Mucosa of gallbladder (tissue), 1 donor: ENCODE results near the gene RBM15. TPM values are rescaled to one million over a fixed set of nuclear protein-coding genes. Genes with fewer than 3 reads are reported as not detected.

Source experiments
- DNase-seq: peaks from one replicate; pipeline ENCODE4 v3.0.0-alpha.2; 2020; ENCODE audit warnings: low spot score
- total RNA-seq: library from RNA; stranded (reverse); gene quantifications from one replicate; pipeline ENCODE4 v1.2.1, GENCODE V29; 2021
- donor health status: DM: no; HTN: no; CAD: no.

Gene RBM15, protein sequence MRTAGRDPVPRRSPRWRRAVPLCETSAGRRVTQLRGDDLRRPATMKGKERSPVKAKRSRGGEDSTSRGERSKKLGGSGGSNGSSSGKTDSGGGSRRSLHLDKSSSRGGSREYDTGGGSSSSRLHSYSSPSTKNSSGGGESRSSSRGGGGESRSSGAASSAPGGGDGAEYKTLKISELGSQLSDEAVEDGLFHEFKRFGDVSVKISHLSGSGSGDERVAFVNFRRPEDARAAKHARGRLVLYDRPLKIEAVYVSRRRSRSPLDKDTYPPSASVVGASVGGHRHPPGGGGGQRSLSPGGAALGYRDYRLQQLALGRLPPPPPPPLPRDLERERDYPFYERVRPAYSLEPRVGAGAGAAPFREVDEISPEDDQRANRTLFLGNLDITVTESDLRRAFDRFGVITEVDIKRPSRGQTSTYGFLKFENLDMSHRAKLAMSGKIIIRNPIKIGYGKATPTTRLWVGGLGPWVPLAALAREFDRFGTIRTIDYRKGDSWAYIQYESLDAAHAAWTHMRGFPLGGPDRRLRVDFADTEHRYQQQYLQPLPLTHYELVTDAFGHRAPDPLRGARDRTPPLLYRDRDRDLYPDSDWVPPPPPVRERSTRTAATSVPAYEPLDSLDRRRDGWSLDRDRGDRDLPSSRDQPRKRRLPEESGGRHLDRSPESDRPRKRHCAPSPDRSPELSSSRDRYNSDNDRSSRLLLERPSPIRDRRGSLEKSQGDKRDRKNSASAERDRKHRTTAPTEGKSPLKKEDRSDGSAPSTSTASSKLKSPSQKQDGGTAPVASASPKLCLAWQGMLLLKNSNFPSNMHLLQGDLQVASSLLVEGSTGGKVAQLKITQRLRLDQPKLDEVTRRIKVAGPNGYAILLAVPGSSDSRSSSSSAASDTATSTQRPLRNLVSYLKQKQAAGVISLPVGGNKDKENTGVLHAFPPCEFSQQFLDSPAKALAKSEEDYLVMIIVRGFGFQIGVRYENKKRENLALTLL
- total RNA-seq: 23.8 TPM

DNA sequence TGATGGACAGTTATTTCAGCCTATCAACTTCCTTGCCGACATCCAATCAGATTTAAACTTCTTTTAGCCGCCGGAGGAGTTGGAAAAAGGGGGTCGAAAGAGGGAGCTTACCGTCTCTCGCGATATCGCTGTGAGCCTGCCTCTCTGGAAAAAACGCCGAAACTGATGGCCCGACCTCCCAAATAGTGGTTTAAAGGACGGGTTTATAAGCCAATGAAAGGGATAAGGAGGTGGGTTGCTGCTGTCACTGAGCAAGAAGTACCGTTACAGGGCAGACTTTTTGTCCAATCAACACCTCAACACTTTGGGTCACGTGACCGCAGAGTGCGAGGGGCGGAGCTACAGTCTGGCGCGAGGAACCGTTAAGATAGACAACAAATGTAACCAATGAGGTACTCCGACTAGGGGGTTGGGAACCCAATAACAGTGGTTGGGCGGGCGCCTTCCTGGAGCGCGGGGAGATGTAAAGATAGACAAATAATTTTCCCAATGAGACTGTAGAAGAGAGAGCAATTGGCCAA, at the start of gene RBM15:
RBM15 (plus strand) TSS at position 492 of the 521 bp plus-strand sequence; CDS start at position 521, 29 bp downstream.
- peak; percentile 100 for DNase-seq

- DNase-seq: peak; percentile 37
Observed at GRCh38 chr1:110291241-110292030, 47.7 kb upstream of the RBM15 start.

- DNase-seq: no peak
Observed at GRCh38 chr1:110292031-110292741, 47.0 kb upstream of the RBM15 start.

DNA sequence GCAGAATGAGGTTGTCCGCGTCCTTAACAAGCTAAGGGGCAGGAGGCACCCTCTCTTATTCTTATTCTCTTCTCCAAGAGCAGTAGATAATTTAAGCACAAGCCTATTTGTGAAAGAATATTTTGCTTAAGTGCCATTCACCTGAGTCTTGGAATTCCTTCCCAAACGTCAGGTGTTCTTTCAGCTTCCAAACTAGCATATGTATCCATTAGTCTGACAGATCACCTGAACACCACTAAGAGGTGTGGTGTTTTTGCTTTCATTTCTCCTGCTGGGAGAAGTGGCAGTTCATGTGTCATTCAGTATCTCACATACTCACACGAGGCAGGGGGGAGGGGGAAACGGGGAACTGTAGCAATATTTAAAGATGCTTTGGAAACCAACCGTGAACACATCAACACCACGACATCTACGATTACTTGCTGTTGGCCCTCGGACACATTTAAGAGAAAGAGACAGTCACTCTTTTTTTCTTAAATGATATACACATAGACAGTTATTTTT, 45.5 kb upstream of the RBM15 start:
- no peak for DNase-seq

- DNase-seq: no peak
Observed at GRCh38 chr1:110294308-110294707, 44.9 kb upstream of the RBM15 start.

DNA sequence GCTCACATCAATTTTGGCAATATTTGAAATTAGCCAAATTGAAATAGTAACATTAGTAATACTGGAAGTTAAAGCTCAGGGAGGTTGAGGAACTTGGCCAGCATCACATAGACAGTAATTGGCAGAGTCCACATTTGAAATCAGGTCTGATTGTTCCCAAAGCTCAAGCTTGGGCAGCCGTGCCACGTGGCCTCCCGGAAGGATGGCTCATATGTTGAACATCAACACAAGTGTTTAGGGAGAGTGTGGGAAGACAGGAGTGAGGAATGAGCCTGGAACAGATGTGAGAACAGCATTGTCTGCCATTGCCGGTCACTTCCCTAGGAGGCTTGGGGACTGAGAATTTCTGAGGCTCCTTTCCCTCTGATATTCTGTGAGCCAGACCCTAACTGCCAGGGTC, 40.2 kb upstream of the RBM15 start:
- no peak for DNase-seq

DNA sequence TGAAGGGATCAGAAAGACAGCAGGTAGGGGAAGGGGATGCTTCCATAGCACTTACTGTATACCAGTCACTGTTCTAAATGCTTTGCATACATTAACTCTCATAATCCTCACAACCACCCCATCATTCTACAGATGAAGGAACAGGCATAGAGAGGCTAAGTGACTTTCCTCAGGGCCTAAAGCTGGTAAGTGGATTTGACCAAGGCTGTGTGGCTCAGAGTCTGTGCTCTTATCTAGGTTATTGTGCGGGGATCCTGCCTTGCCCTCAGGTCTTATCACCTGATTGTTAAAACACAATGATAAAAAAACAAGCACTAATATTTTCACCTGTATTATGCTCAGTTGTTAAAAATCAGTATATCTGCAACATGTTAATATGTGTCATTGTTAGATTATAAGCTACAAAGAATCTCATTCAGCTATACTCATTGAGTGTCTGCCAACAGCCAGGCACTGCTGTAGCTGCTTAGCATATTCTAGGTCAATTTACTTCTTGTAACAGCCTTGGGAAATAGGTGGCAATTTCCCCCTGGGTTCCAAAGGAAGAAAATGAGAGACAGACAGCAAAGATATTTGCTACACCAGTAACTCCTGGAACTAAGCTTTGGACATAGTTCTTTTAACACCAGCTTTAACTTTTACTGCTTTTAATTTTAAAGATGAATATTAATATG, 38.6 kb upstream of the RBM15 start:
- DNase-seq: no peak

- no peak for DNase-seq
Observed at GRCh38 chr1:110302836-110303235, 36.3 kb upstream of the RBM15 start.

- DNase-seq: no peak
Observed at GRCh38 chr1:110305900-110306420, 33.2 kb upstream of the RBM15 start.

GRCh38 chr1:110307239-110307974, 31.8 kb upstream of the RBM15 start:
- DNase-seq: no peak

GRCh38 chr1:110308247-110308646, 30.9 kb upstream of the RBM15 start:
- no peak for DNase-seq

GRCh38 chr1:110309139-110309538, 30.0 kb upstream of the RBM15 start:
- no peak for DNase-seq

DNA sequence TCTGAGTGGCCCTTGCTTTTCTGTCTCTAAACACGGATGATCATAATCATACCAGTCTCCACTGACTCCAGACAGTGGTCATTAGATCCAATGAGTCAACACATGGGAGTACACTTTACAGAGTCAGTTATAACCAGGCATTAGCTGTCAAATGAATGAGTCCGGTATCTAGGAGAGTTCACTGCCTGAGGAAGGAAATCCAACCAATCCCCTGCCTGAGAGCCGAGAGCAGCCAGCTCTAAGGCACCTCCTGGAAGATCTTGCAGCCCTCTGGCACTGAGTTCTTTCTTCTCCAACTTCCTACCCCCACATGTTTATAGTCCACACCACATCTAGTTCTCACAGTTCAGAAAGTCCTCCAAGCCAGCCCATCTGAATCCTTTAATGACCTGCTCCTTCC, 29.4 kb upstream of the RBM15 start:
- no peak for DNase-seq

- DNase-seq: no peak
Observed at GRCh38 chr1:110310300-110310699, 28.9 kb upstream of the RBM15 start.

DNA sequence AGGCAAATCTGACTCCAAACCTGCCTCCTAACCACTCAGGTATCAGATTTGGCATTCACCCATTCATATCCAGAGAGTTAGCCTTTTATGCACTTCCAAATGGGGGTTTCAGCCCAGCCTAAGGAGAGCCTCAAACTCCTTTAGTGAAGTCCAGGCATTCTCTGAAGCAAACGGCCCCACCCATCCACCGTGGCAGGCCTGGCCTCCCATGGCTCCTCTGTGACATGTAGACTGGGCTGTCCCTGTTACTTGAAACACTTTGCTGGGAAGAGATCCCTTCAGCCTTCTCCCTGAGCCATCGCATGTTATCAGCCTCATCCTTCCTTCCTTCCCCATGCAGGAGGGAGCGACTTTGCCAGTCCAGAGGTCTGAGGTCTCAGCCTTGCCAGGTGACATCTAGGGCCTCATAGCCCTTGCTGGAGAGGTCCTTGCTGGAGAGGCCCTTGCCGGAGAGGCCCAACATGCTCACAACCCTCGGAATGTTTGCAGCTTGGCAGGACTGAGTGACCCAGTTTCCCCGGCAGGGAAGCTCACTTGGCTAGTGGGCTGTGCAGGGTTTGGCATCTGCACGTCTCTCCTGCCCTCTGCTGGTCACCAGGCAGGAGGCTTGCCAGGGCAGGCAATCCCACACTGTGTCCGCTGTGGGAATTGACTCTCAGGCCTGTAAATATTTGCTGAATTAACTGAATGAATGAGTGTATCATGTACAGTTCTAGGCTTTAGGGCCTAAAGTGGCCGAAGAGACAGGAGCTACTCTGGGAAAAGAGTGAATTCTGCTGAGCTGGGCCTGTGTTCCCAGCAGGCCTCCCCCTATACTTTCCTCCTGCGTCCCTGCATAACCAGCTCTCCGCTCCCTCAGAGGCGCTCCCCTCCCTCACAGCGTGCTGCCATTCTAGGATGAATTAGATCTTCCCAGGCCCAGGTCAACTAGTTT, 26.7 kb upstream of the RBM15 start:
- DNase-seq: peak; percentile 83

DNA sequence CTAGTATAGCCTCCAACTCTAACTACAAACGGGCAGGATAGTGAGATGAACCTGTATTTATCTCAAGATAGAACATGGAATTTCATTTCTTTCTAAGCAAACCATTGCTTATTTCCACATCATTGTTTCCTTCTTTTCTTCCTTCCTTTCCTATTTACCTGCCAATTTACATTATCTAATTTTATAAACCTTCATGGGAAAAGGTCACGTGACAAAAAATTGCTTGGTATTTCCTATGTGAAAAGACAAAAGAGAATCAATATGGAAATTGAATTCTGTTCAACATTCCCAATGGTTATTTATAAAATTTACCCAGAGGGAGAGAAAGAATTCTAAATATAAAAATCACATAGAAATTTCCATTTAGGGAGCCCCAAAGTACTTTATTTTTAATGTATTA, 22.4 kb upstream of the RBM15 start:
- no peak for DNase-seq

- no peak for DNase-seq
Observed at GRCh38 chr1:110318046-110318445, 21.1 kb upstream of the RBM15 start.
